ENCODE results near the gene CPED1.

Gene CPED1

DNA sequence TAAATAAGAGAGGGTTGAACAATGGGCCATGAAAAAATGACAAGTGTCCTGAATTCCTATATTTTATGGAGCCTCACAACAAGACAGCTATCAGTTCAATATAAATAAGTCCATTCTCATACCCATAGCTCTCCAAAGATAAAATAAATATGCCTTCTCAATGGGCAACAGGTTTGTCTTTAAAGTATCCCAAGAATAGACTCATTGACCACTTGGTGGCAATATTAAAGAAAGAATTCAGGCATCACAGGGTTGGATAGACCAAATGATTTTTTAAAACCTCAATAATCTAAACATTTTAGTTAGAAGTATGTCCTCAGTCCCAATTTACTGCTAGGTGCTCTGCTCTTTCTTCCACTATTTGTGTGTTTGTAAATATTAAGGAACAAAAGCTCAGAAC, 175.2 kb downstream of the CPED1 start:
- no peaks in the 10 kb centered on the region for H3K4me1 ChIP-seq (ENCODE audit: control insufficient read depth, insufficient read depth, low read length)
- no peaks in the 10 kb centered on the region for H3K9me3 ChIP-seq (ENCODE audit: control insufficient read depth, low read length)
- H3K4me3 ChIP-seq (ENCODE audit: low read length): no peak overlapping the region
- no peaks in the 10 kb centered on the region for H3K27me3 ChIP-seq (ENCODE audit: control insufficient read depth, insufficient read depth, low read length)
- no peaks in the 10 kb centered on the region for H3K36me3 ChIP-seq (ENCODE audit: control insufficient read depth, insufficient read depth, low read length)
- H3K9ac ChIP-seq (ENCODE audit: low read length): no peak overlapping the region

DNA sequence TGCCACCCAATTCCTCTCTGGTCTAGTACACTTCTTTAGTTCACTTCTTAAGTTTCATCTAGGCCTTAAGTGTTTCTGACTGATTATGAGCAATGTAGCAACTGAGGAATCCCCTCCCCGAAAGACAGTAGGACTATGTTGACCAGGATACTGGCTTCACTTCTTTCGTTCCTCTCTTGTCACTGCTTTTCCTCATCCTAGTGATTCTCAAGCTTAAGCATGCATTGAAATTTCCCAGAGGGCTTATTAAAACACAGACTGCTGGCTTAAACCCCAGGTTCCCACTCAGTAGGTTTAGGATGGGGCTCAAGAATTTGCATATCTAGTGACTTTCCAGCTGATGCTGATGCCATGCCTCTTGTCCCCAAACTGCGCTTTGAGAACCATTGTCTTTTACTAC, 175.7 kb downstream of the CPED1 start:
- Histone ChIP-seq H3K9ac (ENCODE audit: low read length) (no peak overlapping the region), H3K27me3 (ENCODE audit: control insufficient read depth, insufficient read depth, low read length) (no peaks in the 10 kb centered on the region), H3K4me3 (ENCODE audit: low read length) (no peak overlapping the region), H3K36me3 (ENCODE audit: control insufficient read depth, insufficient read depth, low read length) (no peaks in the 10 kb centered on the region), H3K4me1 (ENCODE audit: control insufficient read depth, insufficient read depth, low read length) (no peaks in the 10 kb centered on the region), H3K9me3 (ENCODE audit: control insufficient read depth, low read length) (no peaks in the 10 kb centered on the region)

DNA sequence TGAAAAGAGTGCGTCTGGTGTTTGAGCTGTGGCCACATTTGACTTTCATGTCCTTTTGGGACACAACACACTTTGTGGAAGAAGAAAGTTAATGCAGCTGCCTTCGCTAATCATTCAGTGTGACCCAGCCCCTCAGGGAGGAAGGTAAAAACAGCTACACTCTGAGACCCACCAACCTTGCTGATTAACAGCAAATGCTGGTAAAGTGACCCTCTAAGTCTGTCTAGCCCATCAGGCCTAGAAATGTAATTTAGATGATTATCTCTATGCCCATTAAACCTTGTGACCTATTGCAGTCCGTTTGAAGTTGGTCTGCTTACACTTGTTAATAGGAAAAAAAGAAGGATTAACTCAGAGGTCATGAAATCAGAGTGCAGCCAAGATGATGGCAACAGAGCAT, 178.4 kb downstream of the CPED1 start:
- no peaks in the 10 kb centered on the region for H3K9me3 ChIP-seq (ENCODE audit: control insufficient read depth, low read length)
- no peaks in the 10 kb centered on the region for H3K27me3 ChIP-seq (ENCODE audit: control insufficient read depth, insufficient read depth, low read length)
- H3K4me3 ChIP-seq (ENCODE audit: low read length): no peak overlapping the region
- no peak overlapping the region for H3K9ac ChIP-seq (ENCODE audit: low read length)
- no peaks in the 10 kb centered on the region for H3K4me1 ChIP-seq (ENCODE audit: control insufficient read depth, insufficient read depth, low read length)
- H3K36me3 ChIP-seq (ENCODE audit: control insufficient read depth, insufficient read depth, low read length): no peaks in the 10 kb centered on the region

DNA sequence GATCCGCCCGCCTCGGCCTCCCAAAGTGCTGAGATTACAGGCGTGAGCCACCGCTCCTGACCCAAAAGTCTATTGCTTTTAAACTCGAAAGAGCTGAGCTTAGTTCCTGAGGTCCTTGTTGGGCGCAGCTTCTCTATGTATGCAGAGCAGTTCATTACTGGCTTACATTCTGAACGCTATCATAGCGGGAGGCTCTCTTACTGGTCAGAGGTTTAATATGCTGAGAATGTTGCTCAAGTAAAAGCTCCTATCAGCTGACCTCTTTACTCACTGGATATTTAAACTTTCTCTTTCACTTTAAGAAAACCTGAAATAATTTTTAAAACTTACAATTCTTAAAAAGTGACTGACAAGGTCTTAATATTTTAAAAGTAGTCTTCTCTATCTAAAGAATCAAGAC, 179.5 kb downstream of the CPED1 start:
- H3K27me3 ChIP-seq (ENCODE audit: control insufficient read depth, insufficient read depth, low read length): no peaks in the 10 kb centered on the region
- H3K9me3 ChIP-seq (ENCODE audit: control insufficient read depth, low read length): no peaks in the 10 kb centered on the region
- no peak overlapping the region for H3K4me3 ChIP-seq (ENCODE audit: low read length)
- H3K9ac ChIP-seq (ENCODE audit: low read length): no peak overlapping the region
- no peaks in the 10 kb centered on the region for H3K36me3 ChIP-seq (ENCODE audit: control insufficient read depth, insufficient read depth, low read length)
- no peaks in the 10 kb centered on the region for H3K4me1 ChIP-seq (ENCODE audit: control insufficient read depth, insufficient read depth, low read length)

DNA sequence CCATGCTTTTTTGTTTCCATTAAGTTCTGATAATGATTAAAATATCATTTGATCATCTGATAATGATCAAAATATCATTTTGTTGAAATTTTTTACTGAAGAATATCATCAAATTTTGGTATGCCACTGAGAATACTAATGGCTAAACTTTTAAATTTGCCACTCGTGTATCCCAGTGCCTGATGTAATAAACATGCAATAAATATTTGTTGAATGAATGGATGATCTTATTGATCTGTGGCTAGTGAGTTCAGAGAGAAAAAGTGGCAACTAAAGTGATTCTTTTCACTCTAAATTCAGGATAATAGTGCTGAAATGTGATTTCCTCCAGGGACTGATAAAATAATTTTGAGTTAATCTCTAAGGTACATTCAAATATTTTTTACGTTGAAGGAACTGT, 181.0 kb downstream of the CPED1 start:
- Histone ChIP-seq H3K9me3 (ENCODE audit: control insufficient read depth, low read length) (no peaks in the 10 kb centered on the region), H3K27me3 (ENCODE audit: control insufficient read depth, insufficient read depth, low read length) (no peaks in the 10 kb centered on the region), H3K4me3 (ENCODE audit: low read length) (no peak overlapping the region), H3K9ac (ENCODE audit: low read length) (no peak overlapping the region), H3K36me3 (ENCODE audit: control insufficient read depth, insufficient read depth, low read length) (no peaks in the 10 kb centered on the region), H3K4me1 (ENCODE audit: control insufficient read depth, insufficient read depth, low read length) (no peaks in the 10 kb centered on the region)

DNA sequence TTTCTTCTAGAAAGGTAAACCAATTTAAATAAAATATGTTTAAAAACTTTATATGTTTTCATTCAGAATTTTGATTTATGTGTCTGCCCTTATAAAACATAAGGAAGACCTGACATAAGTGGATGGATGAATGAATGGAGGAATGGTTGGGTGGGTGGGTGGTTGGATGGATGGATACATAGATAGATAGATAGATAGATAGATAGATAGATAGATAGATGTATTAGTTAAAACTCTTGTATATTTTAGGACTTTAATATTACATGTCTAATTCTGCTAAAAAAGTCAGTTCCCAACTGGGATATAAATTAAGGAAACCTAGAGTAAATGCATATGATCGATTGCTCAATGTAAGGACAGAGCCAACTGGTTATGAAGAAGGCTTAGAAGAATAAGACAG, 184.0 kb downstream of the CPED1 start:
- Histone ChIP-seq H3K9me3 (ENCODE audit: control insufficient read depth, low read length) (no peaks in the 10 kb centered on the region), H3K9ac (ENCODE audit: low read length) (no peak overlapping the region), H3K4me1 (ENCODE audit: control insufficient read depth, insufficient read depth, low read length) (no peaks in the 10 kb centered on the region), H3K27me3 (ENCODE audit: control insufficient read depth, insufficient read depth, low read length) (no peaks in the 10 kb centered on the region), H3K36me3 (ENCODE audit: control insufficient read depth, insufficient read depth, low read length) (no peaks in the 10 kb centered on the region), H3K4me3 (ENCODE audit: low read length) (no peak overlapping the region)

DNA sequence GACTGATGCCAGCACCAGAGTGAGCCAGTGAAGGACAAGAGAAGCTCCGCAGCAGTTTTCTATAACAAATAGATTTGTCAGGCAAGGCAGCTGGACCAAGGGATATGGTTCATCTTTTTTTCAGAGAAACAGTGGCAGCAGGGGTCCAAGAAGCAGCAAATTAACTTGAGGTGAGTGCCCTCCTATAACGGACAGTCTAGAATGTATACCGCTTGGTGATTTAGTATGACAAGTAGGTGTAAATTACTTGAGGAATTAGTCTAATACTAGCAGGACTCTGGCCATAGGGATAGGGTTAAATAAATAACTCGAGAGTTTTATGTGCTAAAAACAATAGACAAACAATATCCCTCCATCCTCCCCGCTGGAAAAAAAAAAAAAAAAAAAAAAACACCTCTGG, 187.3 kb downstream of the CPED1 start:
- Histone ChIP-seq H3K36me3 (ENCODE audit: control insufficient read depth, insufficient read depth, low read length) (no peaks in the 10 kb centered on the region), H3K27me3 (ENCODE audit: control insufficient read depth, insufficient read depth, low read length) (no peaks in the 10 kb centered on the region), H3K9ac (ENCODE audit: low read length) (no peak overlapping the region), H3K9me3 (ENCODE audit: control insufficient read depth, low read length) (no peaks in the 10 kb centered on the region), H3K4me1 (ENCODE audit: control insufficient read depth, insufficient read depth, low read length) (no peaks in the 10 kb centered on the region), H3K4me3 (ENCODE audit: low read length) (no peak overlapping the region)

DNA sequence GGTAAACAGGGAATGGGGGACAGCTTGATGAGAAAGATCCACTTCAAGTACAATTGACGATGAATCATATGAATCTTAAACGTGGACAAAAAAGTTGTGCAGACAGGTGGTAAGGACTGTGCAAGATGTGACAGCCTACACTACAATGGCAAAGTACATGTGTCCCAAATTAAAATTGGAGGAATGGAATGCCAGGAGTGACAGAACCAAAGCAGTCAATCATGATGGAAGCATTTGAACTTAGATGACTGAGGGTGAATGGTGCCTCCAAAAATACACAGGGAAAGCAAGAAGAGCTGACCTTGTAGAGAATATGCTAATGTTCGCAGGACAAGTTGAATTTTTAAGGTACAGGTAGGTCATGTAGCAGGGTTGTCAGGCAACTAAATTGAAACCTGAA, 189.9 kb downstream of the CPED1 start:
- Histone ChIP-seq H3K9me3 (ENCODE audit: control insufficient read depth, low read length) (no peaks in the 10 kb centered on the region), H3K9ac (ENCODE audit: low read length) (no peak overlapping the region), H3K4me1 (ENCODE audit: control insufficient read depth, insufficient read depth, low read length) (no peaks in the 10 kb centered on the region), H3K27me3 (ENCODE audit: control insufficient read depth, insufficient read depth, low read length) (no peaks in the 10 kb centered on the region), H3K4me3 (ENCODE audit: low read length) (no peak overlapping the region), H3K36me3 (ENCODE audit: control insufficient read depth, insufficient read depth, low read length) (no peaks in the 10 kb centered on the region)

DNA sequence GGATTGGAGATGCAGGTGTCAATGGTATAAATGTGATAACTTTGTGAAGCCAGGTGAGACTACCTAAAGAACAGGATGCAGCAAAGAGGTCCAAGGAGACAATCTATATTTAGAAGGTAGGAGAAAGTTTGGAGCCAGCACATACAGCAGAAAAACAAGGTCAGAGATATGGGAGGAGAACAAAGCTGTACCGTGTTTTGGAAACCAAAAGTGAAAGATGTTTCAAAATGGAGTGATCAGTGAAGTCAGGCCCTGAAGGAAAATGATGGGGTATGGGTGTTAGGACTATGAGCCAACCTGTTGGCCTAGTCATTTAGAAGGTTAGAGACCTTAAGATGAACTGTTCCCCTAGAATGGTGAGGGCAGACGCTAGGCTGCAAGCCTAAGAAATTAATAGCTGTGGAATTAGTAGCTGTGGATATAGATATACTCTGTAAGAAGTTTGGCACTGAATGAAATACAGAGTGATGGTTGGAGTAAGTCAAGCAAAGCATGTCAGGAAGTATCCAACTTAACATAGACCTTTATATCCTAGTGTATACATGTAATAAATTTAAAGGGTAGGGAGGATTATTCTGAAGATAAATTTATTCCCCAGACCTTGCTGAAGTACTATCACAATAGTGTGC, 190.5 kb downstream of the CPED1 start:
- Histone ChIP-seq H3K9ac (ENCODE audit: low read length) (no peak overlapping the region), H3K9me3 (ENCODE audit: control insufficient read depth, low read length) (no peaks in the 10 kb centered on the region), H3K27me3 (ENCODE audit: control insufficient read depth, insufficient read depth, low read length) (no peaks in the 10 kb centered on the region), H3K4me3 (ENCODE audit: low read length) (no peak overlapping the region), H3K4me1 (ENCODE audit: control insufficient read depth, insufficient read depth, low read length) (no peaks in the 10 kb centered on the region), H3K36me3 (ENCODE audit: control insufficient read depth, insufficient read depth, low read length) (no peaks in the 10 kb centered on the region)

DNA sequence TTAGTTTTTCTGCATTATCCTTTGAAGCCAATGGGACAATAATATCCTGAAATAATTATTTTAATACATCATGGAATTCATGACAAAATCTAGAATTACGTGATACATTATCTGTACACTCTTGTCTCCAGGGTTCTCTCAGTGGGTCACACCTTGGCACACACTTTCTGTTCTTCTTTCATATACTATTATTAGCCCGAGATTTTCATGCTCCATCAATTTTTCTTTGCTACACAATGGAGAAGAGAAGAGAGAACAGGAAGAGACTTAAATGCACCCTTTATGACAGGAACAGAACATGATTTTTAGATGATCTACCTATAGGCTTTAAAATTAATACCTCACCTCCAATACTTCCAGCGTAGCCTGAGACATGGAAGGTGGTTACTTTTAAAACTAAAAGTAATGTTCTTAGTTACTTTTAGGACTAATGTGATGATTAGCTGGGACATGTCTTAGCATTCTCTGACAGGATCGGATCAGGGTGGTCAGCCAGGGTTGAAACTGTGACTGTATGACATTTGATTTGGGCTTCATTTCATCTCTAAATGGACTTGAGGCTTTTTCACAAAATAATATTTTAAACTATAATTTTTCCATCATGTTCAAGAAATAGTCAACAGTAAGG, 192.0 kb downstream of the CPED1 start:
- Histone ChIP-seq H3K9me3 (ENCODE audit: control insufficient read depth, low read length) (no peaks in the 10 kb centered on the region), H3K27me3 (ENCODE audit: control insufficient read depth, insufficient read depth, low read length) (no peaks in the 10 kb centered on the region), H3K9ac (ENCODE audit: low read length) (no peak overlapping the region), H3K4me1 (ENCODE audit: control insufficient read depth, insufficient read depth, low read length) (no peaks in the 10 kb centered on the region), H3K4me3 (ENCODE audit: low read length) (no peak overlapping the region), H3K36me3 (ENCODE audit: control insufficient read depth, insufficient read depth, low read length) (no peaks in the 10 kb centered on the region)

DNA sequence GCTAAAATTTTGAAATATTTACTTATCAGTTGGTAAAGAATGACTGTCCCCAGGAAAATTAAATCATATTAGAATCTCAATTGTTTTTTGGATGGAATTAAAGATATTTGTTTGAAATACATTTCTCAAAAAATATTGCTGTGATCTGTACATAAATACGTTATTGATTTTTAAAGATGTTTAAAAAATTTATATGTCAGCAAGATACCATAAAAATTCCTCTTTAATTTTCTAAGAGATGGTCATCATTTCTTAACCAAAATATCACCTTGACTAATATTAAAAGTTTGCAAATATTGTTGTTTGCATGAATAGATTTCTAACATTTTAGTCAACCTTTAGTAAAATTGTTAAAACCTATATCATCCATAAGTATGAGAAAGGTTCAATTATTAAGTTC, 192.8 kb downstream of the CPED1 start:
- H3K4me3 ChIP-seq (ENCODE audit: low read length): no peak overlapping the region
- no peaks in the 10 kb centered on the region for H3K36me3 ChIP-seq (ENCODE audit: control insufficient read depth, insufficient read depth, low read length)
- H3K9me3 ChIP-seq (ENCODE audit: control insufficient read depth, low read length): no peaks in the 10 kb centered on the region
- no peaks in the 10 kb centered on the region for H3K27me3 ChIP-seq (ENCODE audit: control insufficient read depth, insufficient read depth, low read length)
- no peaks in the 10 kb centered on the region for H3K4me1 ChIP-seq (ENCODE audit: control insufficient read depth, insufficient read depth, low read length)
- no peak overlapping the region for H3K9ac ChIP-seq (ENCODE audit: low read length)

DNA sequence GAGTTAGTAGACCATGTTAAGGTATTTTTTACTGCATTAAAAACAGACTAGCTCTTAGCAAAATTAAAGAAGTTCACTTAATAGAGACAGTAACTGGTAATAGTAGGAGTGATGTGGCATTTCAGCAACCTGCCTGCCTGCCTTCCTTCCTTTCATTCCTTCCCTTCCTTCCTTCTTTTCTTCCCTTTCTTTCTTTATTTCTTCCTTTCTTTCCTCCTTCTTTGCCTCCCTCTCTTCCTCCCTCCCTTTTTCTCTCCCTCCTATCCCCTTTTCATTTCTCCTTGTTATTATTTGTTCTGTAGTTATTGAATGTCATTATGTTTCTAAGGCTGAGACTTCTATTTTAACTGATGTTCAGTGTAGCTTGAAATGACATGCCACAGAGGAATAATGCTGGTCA, 193.8 kb downstream of the CPED1 start:
- Histone ChIP-seq H3K9me3 (ENCODE audit: control insufficient read depth, low read length) (no peaks in the 10 kb centered on the region), H3K9ac (ENCODE audit: low read length) (no peak overlapping the region), H3K36me3 (ENCODE audit: control insufficient read depth, insufficient read depth, low read length) (no peaks in the 10 kb centered on the region), H3K27me3 (ENCODE audit: control insufficient read depth, insufficient read depth, low read length) (no peaks in the 10 kb centered on the region), H3K4me3 (ENCODE audit: low read length) (no peak overlapping the region), H3K4me1 (ENCODE audit: control insufficient read depth, insufficient read depth, low read length) (no peaks in the 10 kb centered on the region)

DNA sequence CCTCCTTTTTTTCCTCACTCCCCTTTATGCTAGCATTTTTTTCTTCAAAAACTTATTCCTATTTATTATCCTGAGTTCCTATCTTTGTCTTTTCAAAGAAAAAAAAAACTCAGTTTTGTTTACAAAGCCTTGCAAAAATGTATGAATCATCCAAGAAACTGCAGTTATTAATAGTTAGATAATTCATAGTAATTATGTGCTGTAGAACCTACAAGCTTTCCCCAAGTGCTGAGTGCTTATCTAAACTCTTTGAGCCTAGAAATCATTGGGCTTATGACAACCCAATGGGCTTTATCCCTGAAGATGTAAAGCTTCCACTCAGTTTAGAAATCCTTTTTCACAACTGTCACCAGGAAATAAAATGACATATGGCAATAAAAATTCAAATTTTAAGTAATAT, 194.4 kb downstream of the CPED1 start:
- H3K4me3 ChIP-seq (ENCODE audit: low read length): no peak overlapping the region
- no peaks in the 10 kb centered on the region for H3K4me1 ChIP-seq (ENCODE audit: control insufficient read depth, insufficient read depth, low read length)
- H3K36me3 ChIP-seq (ENCODE audit: control insufficient read depth, insufficient read depth, low read length): no peaks in the 10 kb centered on the region
- no peaks in the 10 kb centered on the region for H3K9me3 ChIP-seq (ENCODE audit: control insufficient read depth, low read length)
- H3K27me3 ChIP-seq (ENCODE audit: control insufficient read depth, insufficient read depth, low read length): no peaks in the 10 kb centered on the region
- H3K9ac ChIP-seq (ENCODE audit: low read length): no peak overlapping the region

All from mucosa of stomach (tissue), 1 donor.